Glomerular endothelial cell (primary cell): Measurements from ENCODE around the gene LHFPL2. TPM values are rescaled to one million over a fixed set of nuclear protein-coding genes. Genes with fewer than 3 reads are reported as not detected.
"Not testable (repeated sequence)": the region's sequence is repeated elsewhere in the genome, so short reads cannot be mapped to it uniquely, and the experiment has no call there.

Experiments
- DNase-seq: peaks from one replicate; pipeline ENCODE4 v3.0.0-alpha.2; 2011; ENCODE audit warnings: low read depth, low spot score; ENCODE audit errors: extremely low read depth
- total RNA-seq: library from RNA; depleted of rRNA; stranded (reverse); fragments of >200 nt; gene quantifications from 2 replicates; pipeline ENCODE4 v1.2.3, GENCODE V29; 2015

The LHFPL2 gene
- 39.2 and 65.3 TPM in 2 replicates for total RNA-seq

GRCh38 chr5:78648359-78649210, at the start of gene LHFPL2:
Gene LHFPL2, minus strand, starts transcription at chr5:78648772. Its CDS starts 138,559 bp downstream, at chr5:78510213.
- DNase-seq, result no peak

DNA sequence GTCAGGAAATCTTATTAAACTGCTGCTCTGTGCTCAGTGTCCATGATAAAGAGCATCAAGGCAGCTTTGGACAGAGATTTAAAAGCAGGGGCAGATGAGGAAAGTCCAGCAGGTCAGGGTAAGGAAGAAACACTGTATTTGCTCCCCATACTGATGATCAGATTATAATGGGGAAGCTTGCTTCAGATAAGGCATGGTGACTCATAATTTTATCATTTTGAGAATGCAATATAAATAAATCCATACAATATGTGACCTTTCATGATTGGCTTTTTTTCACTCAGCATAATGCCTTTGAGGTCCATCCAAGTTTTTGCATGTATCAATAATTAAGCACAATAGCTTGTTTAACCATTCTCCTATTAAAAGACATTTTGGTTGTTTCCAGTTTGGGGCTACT, 48.1 kb upstream of the LHFPL2 start:
- DNase-seq, result no peak

- not testable (repeated sequence) for DNase-seq
Observed at GRCh38 chr5:78696052-78696451, 47.5 kb upstream of the LHFPL2 start.

DNA sequence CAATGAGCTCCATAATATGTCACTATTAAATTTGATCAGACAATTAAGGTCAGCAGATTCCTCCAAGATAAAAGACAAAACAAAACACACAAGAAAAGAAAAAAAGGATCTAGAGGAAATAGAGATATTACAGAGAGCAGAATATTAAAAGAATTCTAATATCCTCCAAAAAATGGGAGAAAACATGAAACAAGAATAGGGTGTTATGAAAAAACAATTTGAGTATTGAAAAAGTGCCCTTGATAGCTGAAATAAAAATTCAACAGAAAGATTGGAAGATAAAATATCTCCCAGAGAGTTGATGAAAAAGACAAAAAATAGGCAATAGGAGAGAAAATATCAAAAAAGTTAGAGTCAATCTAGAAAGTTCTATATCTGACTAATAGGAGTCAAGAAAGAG, 44.8 kb upstream of the LHFPL2 start:
- no peak for DNase-seq

DNA sequence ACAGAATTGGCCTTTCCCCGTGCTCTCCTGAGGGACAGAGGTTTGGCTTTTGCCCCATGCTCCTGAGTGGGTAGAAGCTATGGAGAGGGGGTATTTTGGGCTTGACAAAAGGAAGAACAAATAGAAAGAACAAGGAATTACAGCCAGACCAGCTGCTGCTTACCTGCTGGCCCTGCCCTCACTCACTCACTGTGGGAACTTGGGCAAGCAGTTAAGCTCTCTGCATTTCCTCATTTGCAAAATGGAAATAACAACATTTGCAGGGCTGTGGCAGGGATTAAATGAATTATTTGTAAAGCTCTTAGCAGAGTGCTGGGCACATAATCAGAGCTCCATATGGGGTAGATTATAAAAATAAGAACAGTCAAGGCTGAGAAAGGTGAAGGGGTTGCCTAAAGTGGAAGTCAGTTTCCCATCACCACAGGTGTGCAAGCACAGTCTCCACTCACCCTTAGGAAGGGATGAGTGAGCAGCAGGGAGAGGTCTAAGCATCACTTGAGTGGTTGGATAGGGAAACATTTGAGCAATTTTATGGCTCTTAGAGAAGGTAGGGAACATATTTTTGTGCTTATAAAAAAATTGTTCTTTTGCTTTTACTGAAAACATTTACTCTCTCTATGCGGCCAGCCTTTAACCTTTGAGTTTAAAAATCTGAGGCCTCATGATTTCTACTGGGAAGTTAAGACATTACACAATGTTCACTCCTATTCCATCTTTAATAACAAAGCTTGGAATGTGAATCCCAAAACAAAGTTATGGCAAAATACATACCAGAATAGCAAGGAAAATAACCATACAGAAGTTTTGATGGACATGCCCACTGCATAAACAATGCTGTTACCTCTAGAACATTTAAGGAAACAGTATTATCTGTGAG, 42.8 kb upstream of the LHFPL2 start:
- DNase-seq, result no peak

DNA sequence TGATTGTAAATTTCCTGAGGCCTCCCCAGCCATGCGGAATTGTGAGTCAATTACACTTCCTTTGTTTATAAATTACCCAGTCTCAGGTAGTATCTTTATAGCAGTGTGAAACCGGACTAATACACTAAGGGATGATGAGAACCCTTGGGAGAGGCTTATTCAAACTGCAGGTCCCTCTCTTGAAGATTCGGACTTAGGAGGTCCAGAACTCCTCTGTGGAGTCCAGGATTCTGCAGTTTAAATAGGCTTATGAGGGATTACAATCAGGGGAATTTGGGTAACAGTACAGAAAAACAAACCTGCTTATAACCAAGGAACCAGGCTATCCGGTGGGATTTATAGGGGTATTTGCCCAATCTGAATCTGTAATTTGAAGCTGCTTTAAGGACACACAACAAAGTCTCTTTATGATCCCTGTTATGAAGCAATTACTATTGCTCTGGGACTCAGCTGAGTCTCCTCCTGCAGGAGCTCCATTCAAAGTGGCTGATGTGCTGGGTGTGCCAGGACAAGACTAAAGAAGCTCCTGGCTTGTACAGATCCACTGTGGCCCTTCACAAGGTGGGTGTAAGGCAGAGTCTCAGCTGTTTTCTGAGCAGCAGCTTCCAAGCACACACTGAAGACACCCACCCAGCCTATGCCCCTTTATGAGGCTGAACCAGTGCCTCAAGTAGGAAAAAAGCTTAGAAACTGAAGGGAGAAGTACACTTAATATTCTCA, 41.8 kb upstream of the LHFPL2 start:
- DNase-seq, result no peak

DNA sequence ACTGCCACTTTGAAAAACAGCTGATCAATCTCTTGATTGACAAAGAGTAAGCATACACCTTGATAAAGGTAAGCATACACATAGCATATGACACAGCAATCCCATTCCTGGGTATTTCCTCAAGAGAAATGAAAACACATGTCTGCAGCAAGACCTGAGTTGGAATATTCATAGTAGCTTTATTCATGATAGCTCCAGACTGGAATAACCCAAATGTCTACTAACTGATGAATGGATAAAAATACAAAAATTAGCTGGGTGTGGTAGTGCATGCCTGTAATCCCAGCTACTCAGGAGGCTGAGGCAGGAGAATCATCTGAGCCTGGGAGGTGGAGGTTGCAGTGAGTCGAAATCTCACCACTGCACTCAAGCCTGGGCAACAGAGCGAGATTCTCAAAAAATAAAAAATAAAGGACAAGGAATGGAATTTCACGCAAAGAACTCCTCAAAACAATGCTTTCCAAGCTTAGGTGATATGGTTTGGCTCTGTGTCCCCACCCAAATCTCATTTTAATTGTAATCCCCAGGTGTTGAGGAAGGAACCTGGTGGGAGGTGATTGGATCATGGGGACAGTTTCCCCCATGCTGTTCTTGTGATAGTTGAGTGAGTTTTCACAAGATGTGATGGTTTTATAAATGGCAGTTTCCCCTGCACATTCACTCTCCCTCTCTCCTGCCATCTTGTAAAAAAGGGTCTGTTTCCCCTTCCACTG, 41.1 kb upstream of the LHFPL2 start:
- DNase-seq, result no peak

- not testable (repeated sequence) for DNase-seq
Observed at GRCh38 chr5:78687514-78687913, 38.9 kb upstream of the LHFPL2 start.

DNA sequence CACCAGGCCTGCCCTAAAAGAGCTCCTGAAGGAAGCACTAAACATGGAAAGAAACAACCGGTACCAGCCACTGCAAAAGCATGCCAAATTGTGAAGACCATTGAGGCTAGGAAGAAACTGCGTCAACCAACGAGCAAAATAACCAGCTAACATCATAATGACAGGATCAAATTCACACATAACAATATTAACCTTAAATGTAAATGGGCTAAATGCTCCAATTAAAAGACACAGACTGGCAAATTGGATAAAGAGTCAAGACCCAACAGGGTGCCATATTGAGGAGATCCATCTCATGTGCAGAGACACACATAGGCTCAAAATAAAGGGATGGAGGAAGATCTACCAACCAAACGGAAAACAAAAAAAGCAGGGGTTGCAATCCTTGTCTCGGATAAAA, 35.3 kb upstream of the LHFPL2 start:
- not testable (repeated sequence) for DNase-seq

GRCh38 chr5:78679905-78680304, 31.3 kb upstream of the LHFPL2 start:
- no peak for DNase-seq

DNA sequence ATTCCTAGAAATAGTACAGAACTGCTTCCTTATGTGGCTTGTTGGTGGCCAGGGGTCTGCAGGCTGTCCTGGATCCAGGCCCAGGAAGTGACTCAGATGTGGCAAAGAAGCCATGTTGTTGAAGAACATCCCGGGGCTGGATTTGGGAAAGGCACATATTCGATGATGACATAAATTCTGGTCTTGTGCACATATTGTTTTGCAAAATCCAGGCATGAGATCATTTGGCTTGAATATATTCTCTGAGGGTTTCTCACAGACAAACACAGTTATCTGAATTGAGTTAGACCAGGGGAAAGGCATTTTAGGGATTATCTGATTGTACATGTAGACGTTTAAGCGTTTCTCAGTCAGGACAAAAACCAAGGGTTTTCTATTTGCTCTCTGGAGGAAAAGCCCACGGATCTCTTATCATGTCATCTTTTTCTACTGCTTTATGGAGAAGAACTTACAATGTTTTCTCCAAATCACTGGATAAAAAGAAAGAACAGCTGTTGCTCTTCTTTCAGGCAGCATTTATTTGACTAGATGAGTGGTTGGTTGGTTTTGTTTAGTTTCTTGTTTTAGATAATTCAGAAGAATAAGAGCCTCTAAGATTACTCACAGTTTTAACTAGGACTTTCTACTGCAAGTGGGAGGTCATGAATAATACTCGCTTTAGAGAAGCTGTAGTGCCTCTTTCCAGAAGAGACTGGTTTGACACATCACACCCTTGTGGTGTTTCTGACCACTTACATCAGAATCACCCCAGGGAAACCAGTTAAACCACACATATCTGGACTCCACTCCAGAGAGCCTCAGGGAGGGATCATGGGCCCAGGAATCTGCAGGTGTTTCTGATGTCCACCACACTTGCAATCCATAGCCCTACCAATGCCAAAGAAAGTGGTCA, 29.5 kb upstream of the LHFPL2 start:
- DNase-seq, result no peak

DNA sequence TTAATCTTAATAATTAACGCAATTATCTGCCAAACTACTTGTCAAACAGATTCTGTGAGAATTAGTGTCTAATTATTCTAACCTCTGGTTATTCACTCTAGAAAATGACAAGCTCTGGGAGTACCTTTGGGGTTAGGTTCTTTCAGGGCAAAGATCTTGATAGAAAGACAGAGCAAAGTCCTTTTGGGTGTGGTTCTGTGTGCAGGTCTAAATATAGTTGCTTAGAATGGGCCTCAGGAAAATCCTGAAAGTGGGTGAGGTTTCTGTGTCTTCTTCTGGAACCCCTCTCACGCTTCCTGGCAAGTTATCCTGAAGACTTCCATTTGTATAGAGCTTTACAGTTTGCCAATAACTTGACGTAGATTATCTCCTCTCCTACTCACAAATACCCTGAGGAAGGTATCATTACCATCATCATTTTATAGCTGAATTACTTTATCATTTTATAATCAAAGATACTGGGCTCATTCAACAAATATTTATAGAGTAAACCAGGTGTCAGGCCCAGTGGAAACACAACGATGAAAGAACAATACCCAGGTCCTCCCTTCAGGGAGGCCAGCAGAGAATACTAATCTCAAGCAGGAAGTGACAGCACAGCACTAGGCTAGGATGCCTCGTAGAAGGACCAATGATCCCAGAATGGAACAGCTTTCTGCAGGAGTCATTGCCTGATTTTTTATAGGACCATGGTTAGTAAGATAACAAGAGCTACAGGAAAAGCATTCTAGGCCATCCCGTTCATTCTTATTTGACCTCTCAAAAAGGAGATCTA, 27.6 kb upstream of the LHFPL2 start:
- DNase-seq, result no peak

GRCh38 chr5:78673827-78674226, 25.3 kb upstream of the LHFPL2 start:
- not testable (repeated sequence) for DNase-seq

- DNase-seq, result no peak
Observed at GRCh38 chr5:78672154-78672553, 23.6 kb upstream of the LHFPL2 start.

GRCh38 chr5:78671609-78672008, 23.0 kb upstream of the LHFPL2 start:
- no peak for DNase-seq

- DNase-seq, result no peak
Observed at GRCh38 chr5:78670701-78671269, 22.2 kb upstream of the LHFPL2 start.

GRCh38 chr5:78669331-78669730, 20.8 kb upstream of the LHFPL2 start:
- DNase-seq, result no peak

DNA sequence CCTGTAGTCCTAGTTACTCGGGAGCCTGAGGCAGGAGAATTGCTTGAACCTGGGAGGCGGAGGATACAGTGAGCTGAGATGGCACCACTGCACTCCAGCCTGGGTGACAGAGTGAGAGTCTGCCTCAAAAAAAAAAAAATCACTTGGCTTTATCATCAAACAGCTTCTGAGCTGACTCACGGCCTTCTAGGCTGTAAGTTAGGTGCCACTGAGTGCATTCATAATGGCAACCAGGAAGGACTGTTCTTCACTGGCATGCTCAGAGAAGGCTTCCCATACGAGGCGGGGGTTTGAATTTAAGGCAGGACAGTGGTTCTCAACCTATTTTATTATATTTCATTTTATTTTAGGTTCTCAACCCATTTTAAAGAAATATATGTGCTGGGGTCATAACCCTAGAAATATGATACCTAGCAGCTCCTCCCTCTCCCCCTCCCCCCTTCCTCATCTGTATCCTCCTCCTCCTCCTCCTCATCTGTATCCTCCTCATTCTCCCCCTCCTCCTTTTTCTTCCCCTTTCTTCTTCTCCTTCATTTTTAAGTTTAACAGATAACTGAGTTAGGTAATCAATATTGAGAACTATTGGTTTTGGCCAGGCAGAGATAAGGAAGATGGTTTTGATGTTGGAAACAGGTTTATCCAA, 19.0 kb upstream of the LHFPL2 start:
- no peak for DNase-seq
